OCI-LY3 (cell line): ENCODE data around the gene CHD2.

Experiments used
- H2AFZ ChIP-seq: fragments of 200-600, 300-600 bp; shearing (Covaris generic); 2 replicates; pipeline ENCODE4 v1.6.0; 2014; ENCODE audit warnings: antibody characterized with exemption, low read depth, low read length
- H3K27ac ChIP-seq: fragments of 200-600, 300-600 bp; sonication (generic); 2 replicates; pipeline ENCODE4 v1.5.1; 2014; ENCODE audit warnings: mild to moderate bottlenecking, low read length, moderate library complexity, mixed read lengths
- H3K27me3 ChIP-seq: fragments of 200-600, 300-600 bp; sonication (generic); 2 replicates; pipeline ENCODE4 v1.6.1; 2014; ENCODE audit warnings: low read depth, low read length, mixed read lengths
- H3K36me3 ChIP-seq: fragments of 200-600, 300-600 bp; sonication (generic); replicated peaks from 2 replicates; pipeline ENCODE3; 2014; ENCODE audit warnings: low read depth, low read length, mixed read lengths
- H3K4me1 ChIP-seq: fragments of 300-600, 200-600 bp; sonication (generic); 2 replicates; pipeline ENCODE4 v1.6.1; 2014; ENCODE audit warnings: low read length, mixed read lengths
- H3K4me2 ChIP-seq: fragments of 200-600, 300-600 bp; sonication (generic); 2 replicates; pipeline ENCODE4 v1.6.1; 2014; ENCODE audit warnings: low read length, mixed read lengths
- H3K4me3 ChIP-seq: fragments of 300-600, 200-600 bp; sonication (generic); 2 replicates; pipeline ENCODE4 v1.5.1; 2014; ENCODE audit warnings: antibody characterized with exemption, mild to moderate bottlenecking, low read length, moderate library complexity
- H3K79me2 ChIP-seq: fragments of 300-600, 200-600 bp; shearing (Covaris generic); 2 replicates; pipeline ENCODE4 v1.6.1; 2014; ENCODE audit warnings: mild to moderate bottlenecking, low read length, mixed read lengths
- H3K9ac ChIP-seq: fragments of 300-600, 200-600 bp; shearing (Covaris generic); 2 replicates; pipeline ENCODE4 v1.6.0; 2014; ENCODE audit warnings: mild to moderate bottlenecking, low read length, moderate library complexity
- H3K9me3 ChIP-seq: fragments of 200-600, 300-600 bp; shearing (Covaris generic); 2 replicates; pipeline ENCODE4 v1.6.1; 2014; ENCODE audit warnings: low read length, mixed read lengths; ENCODE audit not compliant: insufficient read depth
- H4K20me1 ChIP-seq: fragments of 200-600, 300-600 bp; sonication (generic); 2 replicates; pipeline ENCODE4 v1.6.1; 2016; ENCODE audit warnings: low read length, mixed read lengths; ENCODE audit not compliant: insufficient read depth
- CTCF ChIP-seq: fragments of 200-600, 300-600 bp; sonication (generic); IDR thresholded peaks from 2 replicates; pipeline ENCODE4 v1.5.1; 2014; ENCODE audit warnings: antibody characterized with exemption, low read length, low read depth
- EZH2phosphoT487 ChIP-seq: fragments of 200-600 bp; shearing (Covaris generic); IDR thresholded peaks from 2 replicates; pipeline ENCODE4 v1.6.1; 2018; ENCODE audit warnings: antibody characterized with exemption, mixed run types, low read depth

CHD2 gene

GRCh38 chr15:93066834-93067648 is 166.9 kb downstream of the CHD2 start:
- H3K4me1 ChIP-seq, result no peaks in the 10 kb centered on the region
- H3K36me3 ChIP-seq, result no peaks in the 10 kb centered on the region
- H3K9ac ChIP-seq, result no peak overlapping the region
- H3K4me2 ChIP-seq, result no peak overlapping the region
- no peak for TF ChIP-seq EZH2phosphoT487
- no peak overlapping the region for H3K27ac ChIP-seq
- H3K4me3 ChIP-seq, result no peak overlapping the region
- H4K20me1 ChIP-seq, result no peaks in the 10 kb centered on the region
- no peaks in the 10 kb centered on the region for H3K9me3 ChIP-seq
- H2AFZ ChIP-seq, result no peak overlapping the region
- no peaks in the 10 kb centered on the region for H3K79me2 ChIP-seq
- 0 out of 2 replicates have a peak, but pooled peaks cover 12% of the 10 kb centered on the region for H3K27me3 ChIP-seq

- H3K27me3 ChIP-seq, result 0 out of 2 replicates have a peak, but pooled peaks cover 12% of the 10 kb centered on the region
- H3K27ac ChIP-seq, result no peak overlapping the region
- H3K79me2 ChIP-seq, result no peaks in the 10 kb centered on the region
- H3K4me2 ChIP-seq, result no peak overlapping the region
- H2AFZ ChIP-seq, result no peak overlapping the region
- H3K4me1 ChIP-seq, result no peaks in the 10 kb centered on the region
- no peak overlapping the region for H3K4me3 ChIP-seq
- no peaks in the 10 kb centered on the region for H4K20me1 ChIP-seq
- H3K9ac ChIP-seq, result no peak overlapping the region
- H3K36me3 ChIP-seq, result no peaks in the 10 kb centered on the region
- TF ChIP-seq EZH2phosphoT487 (no peak), CTCF (no peak)
- no peaks in the 10 kb centered on the region for H3K9me3 ChIP-seq
Observed at GRCh38 chr15:93067649-93068085, 167.5 kb downstream of the CHD2 start.

GRCh38 chr15:93068581-93069199 is 168.6 kb downstream of the CHD2 start:
- Histone ChIP-seq H3K4me3 (no peak overlapping the region), H3K4me2 (no peak overlapping the region), H4K20me1 (no peaks in the 10 kb centered on the region)

GRCh38 chr15:93070132-93070531 is 170.0 kb downstream of the CHD2 start:
- H3K36me3 ChIP-seq, result no peaks in the 10 kb centered on the region
- H3K4me1 ChIP-seq, result no peaks in the 10 kb centered on the region
- H3K9ac ChIP-seq, result no peak overlapping the region
- TF ChIP-seq EZH2phosphoT487, result no peak
- no peaks in the 10 kb centered on the region for H3K9me3 ChIP-seq
- H3K4me3 ChIP-seq, result no peak overlapping the region
- H3K4me2 ChIP-seq, result no peak overlapping the region
- no peaks in the 10 kb centered on the region for H4K20me1 ChIP-seq
- H3K79me2 ChIP-seq, result no peaks in the 10 kb centered on the region
- no peaks in the 10 kb centered on the region for H3K27me3 ChIP-seq
- no peak overlapping the region for H3K27ac ChIP-seq
- H2AFZ ChIP-seq, result no peak overlapping the region

More at GRCh38 chr15:93068581-93069199, 168.6 kb downstream of the CHD2 start:
- Histone ChIP-seq H3K27me3 (0 out of 2 replicates have a peak, but pooled peaks cover 8% of the 10 kb centered on the region), H3K4me1 (no peaks in the 10 kb centered on the region), H3K9ac (no peak overlapping the region), H3K9me3 (no peaks in the 10 kb centered on the region), H3K79me2 (no peaks in the 10 kb centered on the region), H3K27ac (no peak overlapping the region), H2AFZ (no peak overlapping the region), H3K36me3 (no peaks in the 10 kb centered on the region)
- TF ChIP-seq EZH2phosphoT487, result no peak
- no peak for TF ChIP-seq CTCF
